ENCODE measurements around the gene AK3. TPM values are rescaled to one million over a fixed set of nuclear protein-coding genes. Genes with fewer than 3 reads are reported as not detected.
A peak's percentile ranks its signal among the peaks of the same experiment; 100 is the strongest.
"Not testable (repeated sequence)": the region's sequence is repeated elsewhere in the genome, so short reads cannot be mapped to it uniquely, and the experiment has no call there.

The AK3 gene
- polyA plus RNA-seq (2012; ENCODE audit: insufficient read depth, insufficient read length), result 41.0 TPM

DNA sequence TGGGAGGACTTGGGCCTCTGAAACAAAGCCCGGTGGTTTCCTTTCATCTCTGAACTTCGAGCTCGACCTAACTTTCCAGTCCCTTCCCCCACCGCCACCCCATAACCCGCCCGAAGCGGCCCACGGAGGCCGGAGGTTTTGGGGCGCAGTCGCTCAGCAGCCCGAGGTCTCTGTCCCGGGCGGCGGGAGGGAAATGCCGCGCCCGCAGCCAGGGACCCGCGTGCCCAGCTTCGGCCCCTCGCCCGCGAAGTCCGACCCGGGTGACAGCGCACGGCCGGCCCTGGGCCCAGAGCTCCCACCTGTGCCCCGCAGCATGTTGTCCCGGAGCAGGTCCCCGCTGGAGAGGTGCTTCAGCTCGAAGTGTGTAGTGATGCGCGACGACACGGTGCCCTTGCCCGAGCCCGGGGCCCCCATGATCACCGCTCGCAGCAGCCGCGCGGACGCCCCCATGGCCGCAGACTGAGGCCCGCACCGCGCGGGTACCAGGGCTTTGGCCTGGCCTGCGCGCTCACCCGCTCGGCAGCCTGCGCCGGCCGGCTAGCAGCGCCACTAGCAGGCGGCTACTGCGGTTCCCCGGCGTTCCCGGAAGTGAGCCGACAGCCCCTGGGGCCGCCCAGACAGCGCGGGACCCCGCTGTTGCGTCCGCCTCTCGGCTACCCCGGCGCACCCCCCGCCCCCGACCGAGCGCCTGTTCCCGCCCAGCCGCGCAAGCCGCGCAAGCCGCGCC, at the start of gene AK3:
TSS of gene AK3 (minus strand) at position 565 of the 727 bp plus-strand sequence. CDS start at position 450, 115 bp downstream.
- DNase-seq (ENCODE audit: low read depth, low spot score), result peak; percentile 71
- H3K4me3 ChIP-seq (ENCODE audit: low read length), result peak within 1 kb of the TSS; percentile 76

- H3K4me3 ChIP-seq (ENCODE audit: low read length), result no peak overlapping the region
- DNase-seq (ENCODE audit: low read depth, low spot score), result no peak
Observed at GRCh38 chr9:4788703-4789102, 47.7 kb upstream of the AK3 start.

- no peak for DNase-seq (ENCODE audit: low read depth, low spot score)
- H3K4me3 ChIP-seq (ENCODE audit: low read length), result no peak overlapping the region
Observed at GRCh38 chr9:4787876-4788275, 46.9 kb upstream of the AK3 start.

DNA sequence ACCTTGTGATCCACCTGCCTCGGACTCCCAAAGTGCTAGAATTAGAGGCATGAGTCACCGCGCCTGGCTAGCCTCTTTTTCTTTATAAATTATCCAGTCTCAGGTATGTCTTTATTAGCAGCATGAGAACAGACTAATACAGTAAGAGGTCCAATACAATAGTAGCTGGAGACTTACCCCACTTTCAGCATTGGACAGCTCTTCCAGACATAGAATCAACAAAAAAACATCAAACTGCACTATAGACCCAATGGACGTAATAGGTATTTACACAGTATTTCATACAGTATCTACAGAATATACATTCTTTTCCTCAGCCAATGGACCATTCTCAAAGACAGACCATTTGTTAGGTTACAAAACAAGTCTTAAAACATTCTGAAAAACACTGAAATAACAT, 45.6 kb upstream of the AK3 start:
- DNase-seq (ENCODE audit: low read depth, low spot score), result no peak
- H3K4me3 ChIP-seq (ENCODE audit: low read length), result no peak overlapping the region

- H3K4me3 ChIP-seq (ENCODE audit: low read length), result no peak overlapping the region
Observed at GRCh38 chr9:4784403-4784802, 43.4 kb upstream of the AK3 start.

DNA sequence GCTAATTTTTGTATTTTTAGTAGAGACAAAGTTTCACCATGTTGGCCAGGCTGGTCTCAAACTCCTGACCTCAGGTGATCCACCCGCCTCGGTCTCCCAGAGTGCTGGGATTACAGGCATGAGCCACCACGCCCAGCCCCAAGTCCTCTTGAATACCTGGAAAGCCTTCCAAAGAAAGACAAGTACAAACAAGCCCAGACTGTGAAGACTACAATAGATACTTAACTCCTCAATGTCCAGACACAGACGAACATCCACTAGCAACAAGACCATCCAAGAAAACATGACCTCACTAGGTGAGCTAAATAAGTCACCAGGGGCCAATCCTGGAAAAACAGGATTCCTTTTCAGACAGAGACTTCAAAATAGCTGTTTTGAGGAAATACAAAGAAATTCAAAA, 42.2 kb upstream of the AK3 start:
- not testable (repeated sequence) for DNase-seq (ENCODE audit: low read depth, low spot score); H3K4me3 ChIP-seq (ENCODE audit: low read length)

More at GRCh38 chr9:4784403-4784802, 43.4 kb upstream of the AK3 start:
- no peak for DNase-seq (ENCODE audit: low read depth, low spot score)

- no peak for DNase-seq (ENCODE audit: low read depth, low spot score)
Observed at GRCh38 chr9:4781408-4781807, 40.4 kb upstream of the AK3 start.

DNA sequence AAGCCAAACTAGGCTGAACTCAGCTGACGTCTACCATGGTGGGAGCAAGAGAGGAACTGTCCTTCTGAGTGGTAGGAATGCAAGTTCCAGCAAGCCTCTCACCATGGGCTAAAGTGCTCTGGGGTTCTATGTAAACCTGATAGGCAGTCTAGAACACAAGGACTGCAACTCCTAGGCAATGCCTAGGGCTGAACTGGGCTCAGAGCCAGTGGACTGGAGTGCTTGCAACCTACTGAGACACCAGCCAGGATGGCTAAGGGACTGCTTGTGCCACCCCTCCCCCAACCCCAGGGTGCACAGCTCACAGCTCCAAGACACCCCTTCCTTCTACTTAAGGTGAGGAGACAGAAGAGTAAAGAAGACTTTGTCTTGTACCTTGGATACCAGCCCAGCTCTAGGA, 39.6 kb upstream of the AK3 start:
- no peak overlapping the region for H3K4me3 ChIP-seq (ENCODE audit: low read length)
- DNase-seq (ENCODE audit: low read depth, low spot score), result no peak

More at GRCh38 chr9:4781408-4781807, 40.4 kb upstream of the AK3 start:
- no peak overlapping the region for H3K4me3 ChIP-seq (ENCODE audit: low read length)

- not testable (repeated sequence) for H3K4me3 ChIP-seq (ENCODE audit: low read length); DNase-seq (ENCODE audit: low read depth, low spot score)
Observed at GRCh38 chr9:4774958-4775357, 34.0 kb upstream of the AK3 start.

DNA sequence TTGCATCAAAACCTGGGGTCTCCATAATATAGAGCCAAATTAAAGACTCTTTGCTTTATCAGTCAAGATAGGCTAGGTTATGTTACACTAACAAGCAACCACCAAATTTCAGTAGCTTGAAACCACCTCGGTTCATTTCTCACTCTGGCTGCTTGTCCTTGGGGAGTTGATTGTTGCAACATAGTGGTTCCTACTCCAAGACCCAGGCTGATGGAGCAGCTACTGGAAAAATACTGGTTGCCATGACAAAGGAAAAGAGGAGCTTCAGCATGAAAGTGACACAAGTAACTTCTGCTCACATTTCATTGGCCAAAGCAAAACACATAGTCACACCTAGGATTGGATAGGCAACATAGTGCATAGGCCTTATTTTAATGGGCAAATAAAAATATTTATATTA, 33.2 kb upstream of the AK3 start:
- H3K4me3 ChIP-seq (ENCODE audit: low read length), result no peak overlapping the region
- DNase-seq (ENCODE audit: low read depth, low spot score), result no peak

GRCh38 chr9:4771788-4772187, 30.8 kb upstream of the AK3 start:
- H3K4me3 ChIP-seq (ENCODE audit: low read length), result no peak overlapping the region

GRCh38 chr9:4769321-4770080, 28.5 kb upstream of the AK3 start:
- no peak for DNase-seq (ENCODE audit: low read depth, low spot score)
- H3K4me3 ChIP-seq (ENCODE audit: low read length), result no peak overlapping the region

More at GRCh38 chr9:4771788-4772187, 30.8 kb upstream of the AK3 start:
- DNase-seq (ENCODE audit: low read depth, low spot score), result no peak

- H3K4me3 ChIP-seq (ENCODE audit: low read length), result no peak overlapping the region
- no peak for DNase-seq (ENCODE audit: low read depth, low spot score)
Observed at GRCh38 chr9:4768681-4769080, 27.7 kb upstream of the AK3 start.

DNA sequence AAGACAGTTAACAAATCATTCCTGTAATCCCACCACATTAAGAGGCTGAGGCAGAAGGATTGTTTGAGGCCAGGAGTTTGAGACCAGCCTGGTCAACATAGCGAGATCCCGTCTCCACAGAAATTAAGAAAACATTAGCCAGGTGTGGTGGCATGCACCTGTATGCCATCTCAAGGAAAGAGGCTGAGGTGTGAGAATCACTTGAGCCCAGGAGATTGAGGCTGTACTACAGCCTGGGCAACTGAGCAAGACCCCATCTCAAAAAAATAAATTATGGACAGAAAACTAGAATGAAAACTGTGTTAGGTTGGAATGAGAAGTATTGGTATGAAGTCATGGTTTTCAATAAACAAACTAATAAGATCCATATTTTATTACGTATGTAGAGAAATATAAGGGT, 23.0 kb upstream of the AK3 start:
- no peak overlapping the region for H3K4me3 ChIP-seq (ENCODE audit: low read length)
- no peak for DNase-seq (ENCODE audit: low read depth, low spot score)

GRCh38 chr9:4762886-4763541, 22.0 kb upstream of the AK3 start:
- DNase-seq (ENCODE audit: low read depth, low spot score), result no peak
- H3K4me3 ChIP-seq (ENCODE audit: low read length), result no peak overlapping the region

DNA sequence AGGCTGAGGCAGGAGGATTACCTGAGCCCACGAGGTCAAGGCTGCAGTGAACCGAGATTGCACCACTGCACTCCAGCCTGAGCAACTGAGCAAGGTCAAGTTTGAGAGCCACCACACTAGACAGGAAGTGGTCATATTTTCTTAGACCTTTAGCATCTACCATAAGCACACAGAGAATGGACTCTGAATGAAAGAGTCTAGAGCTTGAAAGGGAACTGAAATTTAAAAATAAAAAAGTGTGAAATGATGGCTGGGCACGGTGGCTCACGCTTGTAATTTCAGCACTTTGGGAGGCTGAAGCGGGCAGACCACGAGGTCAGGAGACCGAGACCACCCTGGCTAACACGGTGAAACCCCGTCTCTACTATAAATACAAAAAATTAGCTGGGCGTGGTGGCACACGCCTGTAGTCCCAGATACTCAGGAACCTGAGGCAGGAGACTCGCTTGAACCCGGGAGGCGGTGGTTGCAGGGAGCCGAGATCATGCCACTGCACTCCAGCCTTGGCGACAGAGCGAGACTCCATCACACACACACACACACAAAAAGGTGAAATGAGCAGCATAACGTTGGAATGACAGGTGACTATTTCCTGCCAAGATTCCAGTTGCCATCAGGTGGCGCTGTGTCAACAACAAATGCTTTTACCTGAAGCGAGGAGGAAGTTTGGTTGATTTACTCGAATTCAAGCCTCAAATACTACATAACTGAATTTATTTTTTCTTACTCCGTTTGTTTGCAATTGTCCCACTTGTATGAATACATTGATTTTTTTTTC, 21.3 kb upstream of the AK3 start:
- peak; percentile 77 for DNase-seq (ENCODE audit: low read depth, low spot score)
- H3K4me3 ChIP-seq (ENCODE audit: low read length), result no peak overlapping the region

GRCh38 chr9:4760122-4760521, 19.1 kb upstream of the AK3 start:
- H3K4me3 ChIP-seq (ENCODE audit: low read length), result no peak overlapping the region
- DNase-seq (ENCODE audit: low read depth, low spot score), result no peak

DNA sequence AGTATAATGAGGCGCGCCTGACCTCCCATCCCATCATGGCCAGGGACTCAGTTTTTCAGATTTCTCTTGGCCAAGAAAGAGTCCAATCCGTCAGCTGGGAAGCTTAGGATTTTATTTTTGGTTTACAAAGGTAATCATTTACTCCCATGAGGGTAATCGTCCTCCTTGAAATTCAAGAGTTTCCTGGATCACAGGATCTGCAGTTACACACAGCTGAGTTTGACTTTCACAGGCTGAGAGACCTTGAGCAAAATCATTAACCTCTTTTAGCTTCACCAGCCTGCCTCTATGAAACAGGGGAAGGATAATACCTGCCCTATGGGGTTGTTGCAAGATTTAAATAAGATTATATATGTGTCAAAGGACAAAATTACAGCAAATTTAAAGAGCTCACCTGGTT, 15.4 kb upstream of the AK3 start:
- no peak overlapping the region for H3K4me3 ChIP-seq (ENCODE audit: low read length)
- DNase-seq (ENCODE audit: low read depth, low spot score), result no peak

GRCh38 chr9:4755026-4755609, 14.1 kb upstream of the AK3 start:
- H3K4me3 ChIP-seq (ENCODE audit: low read length), result no peak overlapping the region
- DNase-seq (ENCODE audit: low read depth, low spot score), result no peak
